Measurements from ENCODE around the gene LILRA6.
"Not testable (repeated sequence)": the region's sequence is repeated elsewhere in the genome, so short reads cannot be mapped to it uniquely, and the experiment has no call there.

The LILRA6 gene

GRCh38 chr19:54231077-54231931, 11.3 kb downstream of the LILRA6 start:
- H3K36me3 Mint-ChIP-seq: peaks cover 1% of the 10 kb centered on the region
- H3K27me3 Mint-ChIP-seq: peaks cover 5% of the 10 kb centered on the region
- ATAC-seq (ENCODE audit: low read depth): peak; percentile 98

GRCh38 chr19:54230031-54230430, 12.6 kb downstream of the LILRA6 start:
- DNase-seq (ENCODE audit: low spot score in 2 of 2) (no peak), ATAC-seq (ENCODE audit: low read depth) (no peak)
- H3K27me3 Mint-ChIP-seq: peaks cover 9% of the 10 kb centered on the region
- H3K9me3 Mint-ChIP-seq: peaks cover 2% of the 10 kb centered on the region
- H3K27ac Mint-ChIP-seq: no peak overlapping the region
- H3K4me3 Mint-ChIP-seq: no peak overlapping the region
- peaks cover 1% of the 10 kb centered on the region for H3K36me3 Mint-ChIP-seq
- H3K4me1 Mint-ChIP-seq: no peaks in the 10 kb centered on the region

More at GRCh38 chr19:54231077-54231931, 11.3 kb downstream of the LILRA6 start:
- Mint-ChIP-seq H3K9me3 (peaks cover 3% of the 10 kb centered on the region), H3K27ac (no peak overlapping the region), H3K4me3 (no peak overlapping the region), H3K4me1 (no peaks in the 10 kb centered on the region)
- peak; percentile 82 to 99 for DNase-seq (ENCODE audit: low spot score in 2 of 2)

- DNase-seq (ENCODE audit: low spot score in 2 of 2) (no peak), ATAC-seq (ENCODE audit: low read depth) (no peak)
- Mint-ChIP-seq H3K4me1 (no peaks in the 10 kb centered on the region), H3K36me3 (peaks cover 1% of the 10 kb centered on the region), H3K9me3 (peaks cover 1% of the 10 kb centered on the region), H3K27ac (no peak overlapping the region), H3K4me3 (no peak overlapping the region), H3K27me3 (peaks cover 9% of the 10 kb centered on the region)
These were observed 13.4 kb downstream of the LILRA6 start for GRCh38 chr19:54229146-54229545.

- not testable (repeated sequence) for H3K27ac Mint-ChIP-seq; DNase-seq (ENCODE audit: low spot score in 2 of 2); H3K4me3 Mint-ChIP-seq; H3K36me3 Mint-ChIP-seq; ATAC-seq (ENCODE audit: low read depth); H3K9me3 Mint-ChIP-seq; H3K4me1 Mint-ChIP-seq
- peaks cover 13% of the 10 kb centered on the region for H3K27me3 Mint-ChIP-seq
These were observed 18.0 kb downstream of the LILRA6 start for GRCh38 chr19:54224619-54225018.

- ATAC-seq (ENCODE audit: low read depth); H3K4me1 Mint-ChIP-seq; DNase-seq (ENCODE audit: low spot score in 2 of 2); H3K9me3 Mint-ChIP-seq; H3K4me3 Mint-ChIP-seq; H3K27ac Mint-ChIP-seq; H3K36me3 Mint-ChIP-seq: not testable (repeated sequence)
- peaks cover 13% of the 10 kb centered on the region for H3K27me3 Mint-ChIP-seq
These were observed 18.7 kb downstream of the LILRA6 start for GRCh38 chr19:54223937-54224281.

- H3K27me3 Mint-ChIP-seq: peaks cover 13% of the 10 kb centered on the region
- not testable (repeated sequence) for H3K27ac Mint-ChIP-seq; H3K36me3 Mint-ChIP-seq; ATAC-seq (ENCODE audit: low read depth); H3K4me1 Mint-ChIP-seq; H3K9me3 Mint-ChIP-seq; H3K4me3 Mint-ChIP-seq; DNase-seq (ENCODE audit: low spot score in 2 of 2)
These were observed 19.2 kb downstream of the LILRA6 start for GRCh38 chr19:54223277-54223936.

- not testable (repeated sequence) for H3K9me3 Mint-ChIP-seq; DNase-seq (ENCODE audit: low spot score in 2 of 2); H3K4me3 Mint-ChIP-seq; H3K27ac Mint-ChIP-seq; H3K36me3 Mint-ChIP-seq; H3K4me1 Mint-ChIP-seq
- H3K27me3 Mint-ChIP-seq: peaks cover 13% of the 10 kb centered on the region
- ATAC-seq (ENCODE audit: low read depth): peak; percentile 43
These were observed 19.9 kb downstream of the LILRA6 start, which contains the start of gene LILRB3 for GRCh38 chr19:54222474-54223276. TSS of gene LILRB3 (minus strand) at chr19:54223007. CDS start at chr19:54222976, 31 bp downstream.

- not testable (repeated sequence) for H3K4me1 Mint-ChIP-seq; H3K27ac Mint-ChIP-seq; DNase-seq (ENCODE audit: low spot score in 2 of 2); H3K4me3 Mint-ChIP-seq; H3K9me3 Mint-ChIP-seq; ATAC-seq (ENCODE audit: low read depth); H3K36me3 Mint-ChIP-seq
- peaks cover 13% of the 10 kb centered on the region for H3K27me3 Mint-ChIP-seq
These were observed 20.6 kb downstream of the LILRA6 start for GRCh38 chr19:54221947-54222346.

- not testable (repeated sequence) for H3K36me3 Mint-ChIP-seq; ATAC-seq (ENCODE audit: low read depth); H3K27ac Mint-ChIP-seq; H3K27me3 Mint-ChIP-seq; H3K4me1 Mint-ChIP-seq; DNase-seq (ENCODE audit: low spot score in 2 of 2); H3K9me3 Mint-ChIP-seq; H3K4me3 Mint-ChIP-seq
These were observed 22.9 kb downstream of the LILRA6 start for GRCh38 chr19:54219702-54220101.

- H3K27me3 Mint-ChIP-seq: peaks cover 9% of the 10 kb centered on the region
- H3K9me3 Mint-ChIP-seq: no peaks in the 10 kb centered on the region
- ATAC-seq (ENCODE audit: low read depth): no peak
- no peak for DNase-seq (ENCODE audit: low spot score in 2 of 2)
- no peak overlapping the region for H3K27ac Mint-ChIP-seq
- peaks cover 4% of the 10 kb centered on the region for H3K36me3 Mint-ChIP-seq
- H3K4me3 Mint-ChIP-seq: no peak overlapping the region
- H3K4me1 Mint-ChIP-seq: peaks cover 4% of the 10 kb centered on the region
These were observed 23.5 kb downstream of the LILRA6 start for GRCh38 chr19:54218960-54219661.

- no peak for DNase-seq (ENCODE audit: low spot score in 2 of 2)
- Mint-ChIP-seq H3K9me3 (no peaks in the 10 kb centered on the region), H3K36me3 (peaks cover 4% of the 10 kb centered on the region), H3K4me3 (no peak overlapping the region), H3K4me1 (peaks cover 2% of the 10 kb centered on the region), H3K27ac (no peak overlapping the region), H3K27me3 (peaks cover 4% of the 10 kb centered on the region)
- ATAC-seq (ENCODE audit: low read depth): no peak
These were observed 24.3 kb downstream of the LILRA6 start for GRCh38 chr19:54218259-54218658.

- not testable (repeated sequence) for H3K27me3 Mint-ChIP-seq; H3K27ac Mint-ChIP-seq; DNase-seq (ENCODE audit: low spot score in 2 of 2); ATAC-seq (ENCODE audit: low read depth); H3K4me1 Mint-ChIP-seq; H3K4me3 Mint-ChIP-seq; H3K9me3 Mint-ChIP-seq; H3K36me3 Mint-ChIP-seq
These were observed 24.9 kb downstream of the LILRA6 start for GRCh38 chr19:54217517-54218247.

GRCh38 chr19:54216869-54217268, 25.7 kb downstream of the LILRA6 start:
- no peak overlapping the region for H3K27ac Mint-ChIP-seq
- ATAC-seq (ENCODE audit: low read depth) (no peak), DNase-seq (ENCODE audit: low spot score in 2 of 2) (no peak)
- H3K27me3 Mint-ChIP-seq: peaks cover 2% of the 10 kb centered on the region
- H3K36me3 Mint-ChIP-seq: peaks cover 5% of the 10 kb centered on the region
- no peaks in the 10 kb centered on the region for H3K9me3 Mint-ChIP-seq
- H3K4me1 Mint-ChIP-seq: no peaks in the 10 kb centered on the region
- no peak overlapping the region for H3K4me3 Mint-ChIP-seq
